ENCODE data around the gene HTATSF1.

Gene HTATSF1, protein sequence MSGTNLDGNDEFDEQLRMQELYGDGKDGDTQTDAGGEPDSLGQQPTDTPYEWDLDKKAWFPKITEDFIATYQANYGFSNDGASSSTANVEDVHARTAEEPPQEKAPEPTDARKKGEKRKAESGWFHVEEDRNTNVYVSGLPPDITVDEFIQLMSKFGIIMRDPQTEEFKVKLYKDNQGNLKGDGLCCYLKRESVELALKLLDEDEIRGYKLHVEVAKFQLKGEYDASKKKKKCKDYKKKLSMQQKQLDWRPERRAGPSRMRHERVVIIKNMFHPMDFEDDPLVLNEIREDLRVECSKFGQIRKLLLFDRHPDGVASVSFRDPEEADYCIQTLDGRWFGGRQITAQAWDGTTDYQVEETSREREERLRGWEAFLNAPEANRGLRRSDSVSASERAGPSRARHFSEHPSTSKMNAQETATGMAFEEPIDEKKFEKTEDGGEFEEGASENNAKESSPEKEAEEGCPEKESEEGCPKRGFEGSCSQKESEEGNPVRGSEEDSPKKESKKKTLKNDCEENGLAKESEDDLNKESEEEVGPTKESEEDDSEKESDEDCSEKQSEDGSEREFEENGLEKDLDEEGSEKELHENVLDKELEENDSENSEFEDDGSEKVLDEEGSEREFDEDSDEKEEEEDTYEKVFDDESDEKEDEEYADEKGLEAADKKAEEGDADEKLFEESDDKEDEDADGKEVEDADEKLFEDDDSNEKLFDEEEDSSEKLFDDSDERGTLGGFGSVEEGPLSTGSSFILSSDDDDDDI

DNA sequence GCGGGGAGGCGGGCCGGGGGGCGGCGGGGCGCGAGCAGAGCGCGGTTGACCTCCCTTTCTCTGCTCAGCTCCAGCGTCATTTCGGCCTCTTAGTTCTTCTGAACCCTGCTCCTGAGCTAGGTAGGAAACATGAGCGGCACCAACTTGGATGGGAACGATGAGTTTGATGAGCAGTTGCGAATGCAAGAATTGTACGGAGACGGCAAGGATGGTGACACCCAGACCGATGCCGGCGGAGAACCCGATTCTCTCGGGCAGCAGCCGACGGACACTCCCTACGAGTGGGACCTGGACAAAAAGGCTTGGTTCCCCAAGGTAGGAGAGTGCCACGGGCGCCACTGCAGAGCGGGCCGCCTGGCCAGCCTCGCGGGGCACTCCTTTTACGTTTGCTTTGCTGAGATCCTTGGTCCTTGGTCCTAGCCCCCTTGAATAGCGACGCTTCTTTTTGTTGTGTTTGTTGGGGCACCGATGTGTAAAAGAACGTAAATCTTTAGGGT is at the start of gene HTATSF1:
Gene HTATSF1, plus strand, starts transcription at position 37 of the 497 bp plus-strand sequence. Its CDS starts 93 bp downstream, at position 130.
- peaks cover 17% of the 10 kb centered on the region for H3K4me1 Mint-ChIP-seq (ENCODE audit: low read depth)
- H3K36me3 Mint-ChIP-seq (ENCODE audit: low read depth) = peaks cover 12% of the 10 kb centered on the region
- peaks cover under 1% of the 10 kb centered on the region for H3K27me3 Mint-ChIP-seq (ENCODE audit: low read depth)
- no peaks in the 10 kb centered on the region for H3K9me3 Mint-ChIP-seq
- peak within 1 kb of the TSS; percentile 95 for H3K4me3 Mint-ChIP-seq
- H3K27ac Mint-ChIP-seq = peak within 1 kb of the TSS; percentile 97

DNA sequence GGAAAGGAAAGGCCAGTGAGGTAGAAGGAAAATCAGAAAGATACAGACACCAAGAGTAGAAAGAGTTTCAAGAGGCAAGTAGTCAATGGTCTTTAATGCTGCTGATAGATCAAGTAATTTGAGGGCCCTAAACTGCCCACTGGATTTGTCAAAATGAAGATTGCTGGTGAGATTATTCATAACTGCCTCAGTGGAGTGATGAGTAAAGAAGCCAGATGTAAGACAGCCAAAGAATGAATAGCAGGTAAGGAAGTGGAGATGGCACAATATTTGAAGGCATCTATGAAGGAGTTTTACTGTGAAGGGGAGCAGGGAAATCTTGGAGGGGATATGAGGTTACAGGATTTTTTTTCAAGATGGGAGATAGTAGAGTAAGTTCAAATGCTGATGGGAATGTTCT is 49.4 kb upstream of the HTATSF1 start:
- Mint-ChIP-seq H3K4me1 (ENCODE audit: low read depth) (no peaks in the 10 kb centered on the region), H3K36me3 (ENCODE audit: low read depth) (no peaks in the 10 kb centered on the region), H3K27ac (no peak overlapping the region), H3K9me3 (peaks cover 3% of the 10 kb centered on the region), H3K27me3 (ENCODE audit: low read depth) (no peaks in the 10 kb centered on the region), H3K4me3 (no peak overlapping the region)

DNA sequence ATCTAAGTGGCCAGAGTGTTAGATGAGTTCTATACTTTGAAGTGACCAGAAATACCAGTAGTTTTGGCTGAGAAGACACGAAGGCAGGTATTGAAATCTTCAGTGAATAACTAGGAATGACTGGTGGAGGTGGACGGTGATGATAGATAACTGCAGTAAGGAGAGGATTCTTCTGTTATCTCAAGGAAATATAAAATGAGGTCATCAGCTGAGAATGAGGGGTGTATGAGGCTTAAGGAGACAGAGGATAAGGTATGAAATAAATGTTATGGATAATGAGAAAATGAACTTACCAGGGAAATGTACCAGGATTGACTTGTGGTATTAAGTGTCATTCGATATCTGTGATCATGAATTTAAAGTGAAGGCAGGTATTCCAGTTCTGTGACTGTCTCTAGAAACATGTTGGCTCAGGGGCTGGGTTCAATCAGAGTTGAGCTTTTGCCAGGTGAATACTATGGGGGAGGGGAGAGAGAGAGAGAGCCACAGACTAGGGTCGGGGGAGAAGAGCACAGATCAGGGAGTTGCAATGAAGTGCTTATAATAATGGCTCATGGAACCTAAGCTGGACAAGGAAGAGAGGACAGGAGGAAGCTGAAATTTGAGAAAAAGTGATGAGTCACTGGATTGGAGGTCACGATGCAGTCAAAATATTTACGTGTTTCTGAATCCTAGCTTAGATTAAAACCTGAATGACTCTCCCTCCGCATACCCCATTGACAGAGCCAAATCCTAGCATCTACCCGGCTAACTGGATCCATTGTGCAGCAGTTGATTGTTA is 47.2 kb upstream of the HTATSF1 start:
- Mint-ChIP-seq H3K27ac (no peak overlapping the region), H3K4me1 (ENCODE audit: low read depth) (no peaks in the 10 kb centered on the region), H3K27me3 (ENCODE audit: low read depth) (no peaks in the 10 kb centered on the region), H3K36me3 (ENCODE audit: low read depth) (no peaks in the 10 kb centered on the region), H3K4me3 (no peak overlapping the region), H3K9me3 (peaks cover 3% of the 10 kb centered on the region)

DNA sequence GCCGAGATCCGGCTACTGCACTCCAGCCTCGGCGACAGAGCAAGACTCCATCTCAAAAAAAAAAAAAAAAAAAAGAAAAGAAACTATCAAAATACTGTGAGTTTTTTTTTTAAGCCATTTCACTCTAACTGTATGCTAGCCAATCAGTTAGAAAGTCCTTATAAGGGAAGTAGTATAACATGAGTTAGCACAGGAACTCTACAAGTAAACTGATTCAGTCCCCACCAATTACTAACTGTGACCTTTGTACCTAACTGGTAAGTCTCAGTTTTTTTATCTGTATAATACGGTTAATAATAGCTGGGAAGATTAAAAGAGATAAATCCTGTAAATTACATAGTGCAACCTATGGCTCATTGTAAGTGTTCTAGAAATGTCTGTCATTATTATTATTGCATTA is 44.8 kb upstream of the HTATSF1 start:
- H3K27me3 Mint-ChIP-seq (ENCODE audit: low read depth) = no peaks in the 10 kb centered on the region
- H3K36me3 Mint-ChIP-seq (ENCODE audit: low read depth) = no peaks in the 10 kb centered on the region
- H3K9me3 Mint-ChIP-seq = no peaks in the 10 kb centered on the region
- no peak overlapping the region for H3K27ac Mint-ChIP-seq
- H3K4me3 Mint-ChIP-seq = no peak overlapping the region
- no peaks in the 10 kb centered on the region for H3K4me1 Mint-ChIP-seq (ENCODE audit: low read depth)

DNA sequence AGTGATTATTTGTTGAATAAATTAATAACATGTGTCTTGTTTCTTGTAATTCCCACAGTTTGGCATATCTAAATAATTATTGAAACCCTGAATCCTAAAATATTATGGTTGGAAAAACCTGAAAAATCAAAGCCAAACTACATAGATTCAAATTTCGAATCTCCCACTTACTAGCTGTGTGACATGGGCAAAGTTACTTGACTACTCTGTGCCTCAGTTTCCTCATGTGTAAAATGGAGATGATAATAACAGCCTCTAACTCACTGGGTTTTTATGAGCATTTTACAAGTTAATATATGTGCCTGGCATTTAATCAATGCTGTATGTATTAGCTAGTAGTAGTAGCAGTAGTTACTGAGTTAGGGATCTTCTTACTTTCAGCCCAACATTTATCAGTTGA is 44.3 kb upstream of the HTATSF1 start:
- H3K4me3 Mint-ChIP-seq = no peak overlapping the region
- no peaks in the 10 kb centered on the region for H3K4me1 Mint-ChIP-seq (ENCODE audit: low read depth)
- no peaks in the 10 kb centered on the region for H3K9me3 Mint-ChIP-seq
- H3K27me3 Mint-ChIP-seq (ENCODE audit: low read depth) = no peaks in the 10 kb centered on the region
- no peaks in the 10 kb centered on the region for H3K36me3 Mint-ChIP-seq (ENCODE audit: low read depth)
- no peak overlapping the region for H3K27ac Mint-ChIP-seq

DNA sequence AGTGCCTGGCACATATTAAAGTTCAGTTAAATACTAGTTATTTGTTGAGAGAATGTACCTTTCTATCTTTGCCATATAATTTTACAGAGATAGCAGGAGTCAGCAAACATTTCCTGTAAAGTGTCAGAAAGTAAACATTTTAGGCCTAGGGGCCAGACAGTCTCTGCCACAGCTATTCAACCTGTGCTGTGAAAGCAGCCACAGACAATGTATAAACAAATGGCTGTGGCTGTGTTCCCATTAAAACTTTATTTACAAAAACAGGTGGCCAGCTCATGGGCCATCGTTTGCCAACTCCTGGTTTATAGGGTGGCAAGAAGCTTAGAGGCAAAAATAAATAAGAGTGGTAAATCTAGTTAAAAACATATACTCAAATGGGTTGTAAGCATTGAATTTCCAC is 43.6 kb upstream of the HTATSF1 start:
- Mint-ChIP-seq H3K27me3 (ENCODE audit: low read depth) (no peaks in the 10 kb centered on the region), H3K4me3 (no peak overlapping the region), H3K27ac (no peak overlapping the region), H3K9me3 (no peaks in the 10 kb centered on the region), H3K4me1 (ENCODE audit: low read depth) (no peaks in the 10 kb centered on the region), H3K36me3 (ENCODE audit: low read depth) (no peaks in the 10 kb centered on the region)

DNA sequence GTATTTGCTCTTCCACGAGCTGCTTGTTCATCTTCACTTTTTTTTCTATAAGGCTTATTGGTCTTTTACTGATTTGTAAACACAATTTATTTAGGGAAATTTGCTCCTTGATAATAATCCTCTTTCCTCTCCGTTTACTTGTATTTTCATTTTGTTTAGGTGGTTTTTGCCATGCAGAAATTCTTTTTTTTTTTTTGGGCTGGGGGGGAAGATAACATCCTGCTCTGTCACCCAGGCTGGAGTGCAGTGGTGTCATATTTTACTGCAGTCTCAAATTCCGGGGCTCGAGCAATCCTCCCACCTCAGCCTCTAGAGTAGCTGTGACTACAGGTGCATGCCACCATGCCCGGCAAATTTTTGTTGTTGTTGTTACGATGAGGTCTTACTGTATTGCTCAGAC is 41.3 kb upstream of the HTATSF1 start:
- Mint-ChIP-seq H3K9me3 (no peaks in the 10 kb centered on the region), H3K36me3 (ENCODE audit: low read depth) (no peaks in the 10 kb centered on the region), H3K4me3 (no peak overlapping the region), H3K4me1 (ENCODE audit: low read depth) (no peaks in the 10 kb centered on the region), H3K27ac (no peak overlapping the region), H3K27me3 (ENCODE audit: low read depth) (no peaks in the 10 kb centered on the region)

DNA sequence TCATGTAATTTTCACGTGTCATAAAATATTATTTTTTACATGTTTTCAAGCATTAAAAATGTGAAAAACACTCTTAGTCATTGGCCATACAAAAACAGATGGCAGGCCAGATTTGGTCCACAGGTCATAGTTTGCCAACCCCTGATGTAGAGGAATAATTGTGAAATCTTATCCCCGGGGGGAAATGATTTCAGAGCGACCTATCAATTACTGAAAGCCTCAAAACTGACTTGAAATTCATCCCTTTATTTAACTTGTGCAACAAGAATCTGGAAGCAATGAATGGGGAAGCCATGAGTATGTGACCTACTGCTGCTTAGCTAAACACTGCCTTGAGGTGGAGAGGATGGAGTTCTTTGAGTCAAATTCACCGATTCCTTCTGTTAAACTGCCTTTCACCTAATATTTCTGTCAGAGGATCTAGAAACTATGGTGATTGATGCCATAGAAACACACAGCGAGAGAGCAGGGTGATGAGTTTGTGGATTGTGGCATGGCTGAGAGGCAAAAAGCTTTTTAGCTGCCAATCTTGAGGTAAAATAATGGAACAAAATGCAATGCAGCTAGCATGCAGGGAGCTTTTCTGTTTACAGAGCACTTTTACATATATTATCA is 40.0 kb upstream of the HTATSF1 start:
- Mint-ChIP-seq H3K36me3 (ENCODE audit: low read depth) (no peaks in the 10 kb centered on the region), H3K27me3 (ENCODE audit: low read depth) (no peaks in the 10 kb centered on the region), H3K9me3 (no peaks in the 10 kb centered on the region), H3K4me1 (ENCODE audit: low read depth) (no peaks in the 10 kb centered on the region), H3K27ac (no peak overlapping the region), H3K4me3 (no peak overlapping the region)

DNA sequence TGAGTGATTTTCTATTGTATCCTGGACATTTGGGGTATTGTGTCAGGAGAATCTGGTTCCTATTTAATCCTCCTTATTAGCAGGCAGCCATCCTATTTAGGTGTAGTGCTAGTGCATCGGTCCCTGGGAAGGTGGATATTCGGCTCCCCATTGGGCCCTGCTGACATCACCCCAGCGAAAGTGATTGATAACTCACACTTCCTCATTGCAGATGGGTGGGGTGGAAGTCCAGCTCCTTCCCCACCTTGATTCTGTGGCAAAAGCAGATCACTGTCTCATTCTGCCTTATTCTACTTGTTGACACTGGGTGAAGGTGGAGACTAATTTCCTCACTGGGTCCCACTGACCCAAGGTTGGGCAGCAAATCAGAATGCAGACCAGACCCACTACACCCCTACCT is 32.8 kb upstream of the HTATSF1 start:
- no peak overlapping the region for H3K27ac Mint-ChIP-seq
- H3K4me3 Mint-ChIP-seq = no peak overlapping the region
- no peaks in the 10 kb centered on the region for H3K36me3 Mint-ChIP-seq (ENCODE audit: low read depth)
- H3K9me3 Mint-ChIP-seq = no peaks in the 10 kb centered on the region
- H3K27me3 Mint-ChIP-seq (ENCODE audit: low read depth) = peaks cover 4% of the 10 kb centered on the region
- no peaks in the 10 kb centered on the region for H3K4me1 Mint-ChIP-seq (ENCODE audit: low read depth)

DNA sequence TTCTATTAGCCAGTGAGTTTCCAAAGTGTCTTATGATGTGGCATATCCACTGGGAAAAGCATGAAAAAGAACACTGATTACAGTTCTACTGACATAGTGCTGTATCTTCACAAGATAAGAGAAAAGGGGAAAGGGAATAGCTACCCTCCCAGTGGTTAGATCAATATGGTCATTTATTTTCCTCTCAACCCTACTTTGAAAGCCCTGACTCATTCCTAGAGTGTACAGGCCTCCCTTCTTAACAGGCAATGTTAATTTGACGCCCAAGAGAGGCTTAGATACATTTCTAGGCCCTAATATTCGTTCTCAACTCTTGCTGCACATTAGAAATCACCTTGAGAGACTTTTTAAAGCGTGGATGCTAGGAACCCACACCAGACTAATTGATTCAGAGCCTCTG is 30.1 kb upstream of the HTATSF1 start:
- Mint-ChIP-seq H3K4me1 (ENCODE audit: low read depth) (no peaks in the 10 kb centered on the region), H3K36me3 (ENCODE audit: low read depth) (no peaks in the 10 kb centered on the region), H3K27me3 (ENCODE audit: low read depth) (peaks cover 4% of the 10 kb centered on the region), H3K4me3 (no peak overlapping the region), H3K27ac (no peak overlapping the region), H3K9me3 (no peaks in the 10 kb centered on the region)

DNA sequence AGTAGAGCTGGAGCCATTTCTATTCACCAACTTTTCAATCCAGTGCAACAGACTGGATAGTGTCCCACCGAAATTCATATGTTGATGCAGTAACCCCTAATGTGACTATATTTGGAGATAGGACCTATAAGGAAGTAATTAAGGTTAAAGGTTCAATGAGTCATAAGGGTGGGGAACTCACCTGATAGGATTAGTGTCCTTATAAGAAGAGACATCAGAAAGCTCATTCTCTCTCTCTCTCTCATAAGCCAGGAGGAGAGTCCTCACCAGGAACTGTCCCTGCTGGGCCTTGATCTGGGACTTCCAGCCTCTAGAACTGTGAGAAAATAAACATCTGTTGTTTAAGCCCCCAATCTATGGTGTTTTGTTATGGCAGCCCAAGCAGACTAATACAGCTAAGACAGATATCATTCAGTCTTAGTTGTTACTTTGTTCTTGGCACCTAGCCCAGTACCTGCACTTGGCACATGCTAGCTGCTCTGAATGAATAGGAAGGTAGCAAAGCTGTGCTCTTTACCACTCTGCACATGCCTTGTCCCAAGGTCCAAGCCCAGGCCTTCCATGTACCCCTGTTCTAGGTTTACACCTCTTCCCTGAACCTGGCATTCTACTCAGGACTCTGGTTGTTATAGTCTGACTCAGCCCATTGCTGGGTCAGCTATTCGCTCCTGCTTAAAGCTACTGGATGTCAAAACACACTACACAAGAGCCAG is 28.8 kb upstream of the HTATSF1 start:
- Mint-ChIP-seq H3K27ac (no peak overlapping the region), H3K9me3 (no peaks in the 10 kb centered on the region), H3K4me1 (ENCODE audit: low read depth) (no peaks in the 10 kb centered on the region), H3K36me3 (ENCODE audit: low read depth) (no peaks in the 10 kb centered on the region), H3K4me3 (no peak overlapping the region), H3K27me3 (ENCODE audit: low read depth) (peaks cover 4% of the 10 kb centered on the region)

DNA sequence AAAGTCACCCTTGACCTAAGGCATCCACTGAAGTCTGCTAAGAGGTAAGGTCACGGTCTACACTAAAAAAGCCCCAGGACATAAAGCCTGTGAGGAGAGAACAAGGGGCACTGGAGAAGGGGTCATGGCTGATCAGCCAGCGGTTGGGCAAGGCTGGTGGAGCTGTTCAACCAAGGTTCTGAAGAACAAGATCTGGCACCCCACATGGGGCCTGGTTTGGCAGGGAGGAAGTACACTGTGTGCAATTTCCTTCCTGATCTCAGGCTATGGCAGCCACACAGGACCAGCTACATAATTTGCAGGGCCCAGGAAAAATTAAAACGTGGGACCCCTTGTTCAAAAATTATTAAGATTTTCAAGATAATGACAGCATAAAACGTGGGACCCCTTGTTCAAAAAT is 23.7 kb upstream of the HTATSF1 start:
- Mint-ChIP-seq H3K27ac (no peak overlapping the region), H3K4me3 (no peak overlapping the region), H3K36me3 (ENCODE audit: low read depth) (no peaks in the 10 kb centered on the region), H3K9me3 (no peaks in the 10 kb centered on the region), H3K4me1 (ENCODE audit: low read depth) (no peaks in the 10 kb centered on the region), H3K27me3 (ENCODE audit: low read depth) (peaks cover 5% of the 10 kb centered on the region)

DNA sequence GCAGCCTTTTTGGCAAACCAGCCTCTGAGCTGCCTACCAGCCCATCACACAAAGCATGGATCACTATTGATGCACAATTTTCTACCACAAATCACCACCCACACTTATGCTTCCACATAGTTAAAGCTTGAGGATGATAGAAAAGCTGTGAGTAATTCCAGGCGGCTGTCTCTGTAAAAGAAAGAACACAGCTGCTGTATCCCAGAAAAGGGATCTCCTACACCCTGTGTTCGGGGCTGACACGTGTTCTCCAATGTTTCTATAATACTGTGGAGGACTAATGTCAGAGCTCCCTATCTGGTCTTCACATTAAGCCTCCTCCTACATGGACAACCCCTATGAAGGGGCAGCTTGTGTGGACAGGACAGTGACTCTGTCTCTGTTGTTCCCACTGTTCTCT is 22.2 kb upstream of the HTATSF1 start:
- H3K27ac Mint-ChIP-seq = no peak overlapping the region
- H3K9me3 Mint-ChIP-seq = no peaks in the 10 kb centered on the region
- no peaks in the 10 kb centered on the region for H3K36me3 Mint-ChIP-seq (ENCODE audit: low read depth)
- no peak overlapping the region for H3K4me3 Mint-ChIP-seq
- H3K4me1 Mint-ChIP-seq (ENCODE audit: low read depth) = no peaks in the 10 kb centered on the region
- H3K27me3 Mint-ChIP-seq (ENCODE audit: low read depth) = peaks cover 5% of the 10 kb centered on the region

DNA sequence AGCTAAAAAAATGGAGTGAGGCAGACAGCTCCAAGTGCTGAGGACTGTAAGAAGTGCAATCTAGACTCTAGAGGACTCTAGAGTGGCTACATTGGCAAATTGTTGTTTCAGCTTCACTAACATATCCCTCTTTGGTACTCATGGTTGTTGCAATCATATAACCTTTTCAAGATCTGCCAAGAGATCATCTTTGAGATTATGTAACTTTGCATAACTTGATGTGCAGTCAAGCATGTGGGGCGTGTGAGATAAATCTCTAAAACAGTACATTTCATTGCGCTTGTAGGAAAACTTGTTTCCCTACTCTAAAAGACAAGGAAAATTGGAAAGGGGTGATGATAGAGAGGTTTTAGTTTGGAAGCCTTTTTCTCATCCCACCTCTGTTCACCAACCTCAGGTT is 20.9 kb upstream of the HTATSF1 start:
- Mint-ChIP-seq H3K4me3 (no peak overlapping the region), H3K9me3 (no peaks in the 10 kb centered on the region)

More for the DNA sequence above, 20.9 kb upstream of the HTATSF1 start:
- H3K36me3 Mint-ChIP-seq (ENCODE audit: low read depth) = no peaks in the 10 kb centered on the region
- H3K27me3 Mint-ChIP-seq (ENCODE audit: low read depth) = peaks cover 5% of the 10 kb centered on the region
- no peak overlapping the region for H3K27ac Mint-ChIP-seq
- H3K4me1 Mint-ChIP-seq (ENCODE audit: low read depth) = no peaks in the 10 kb centered on the region

All from T-helper 1 cell treated with Interleukin-12 subunit alpha and Interleukin-12 subunit beta and Interleukin-4 antibody, amounts not matched to agents 30 μg/mL and 1 μg/mL, for 36 hours (primary cell).